HK-2 (cell line): ENCODE measurements around the gene DDR2.
"Not testable (repeated sequence)": the region's sequence is repeated elsewhere in the genome, so short reads cannot be mapped to it uniquely, and the experiment has no call there.

Experiments used
- DNase-seq: peaks from one replicate; pipeline ENCODE4 v3.0.0-alpha.2; 2018; ENCODE audit not compliant: unreplicated experiment

The DDR2 gene

GRCh38 chr1:162722036-162722435, 89.8 kb downstream of the DDR2 start:
- DNase-seq = no peak

- DNase-seq = no peak
Observed at GRCh38 chr1:162724583-162725120, 92.4 kb downstream of the DDR2 start.

- DNase-seq = no peak
Observed at GRCh38 chr1:162725301-162725837, 93.1 kb downstream of the DDR2 start.

DNA sequence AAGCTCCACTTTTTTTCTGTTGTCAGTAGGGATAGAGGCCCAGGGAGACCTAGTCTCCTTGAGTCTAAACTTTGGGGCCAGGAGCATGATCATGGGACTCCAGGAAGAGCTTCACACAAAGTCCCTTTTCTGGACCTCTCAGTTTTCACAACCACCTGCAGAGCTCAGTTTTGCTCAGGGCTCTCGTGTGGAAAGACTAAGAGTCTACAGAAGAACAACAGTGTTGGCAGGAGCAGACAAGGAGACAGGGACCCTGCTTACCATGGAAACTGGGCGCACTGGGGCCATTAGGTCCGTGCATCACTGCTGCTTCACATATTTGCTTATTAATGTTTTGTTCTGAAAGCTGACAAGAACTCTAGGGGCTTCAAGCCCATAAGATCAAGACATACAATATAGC, 94.3 kb downstream of the DDR2 start:
- DNase-seq = no peak

- DNase-seq = not testable (repeated sequence)
Observed at GRCh38 chr1:162727493-162727892, 95.2 kb downstream of the DDR2 start.

DNA sequence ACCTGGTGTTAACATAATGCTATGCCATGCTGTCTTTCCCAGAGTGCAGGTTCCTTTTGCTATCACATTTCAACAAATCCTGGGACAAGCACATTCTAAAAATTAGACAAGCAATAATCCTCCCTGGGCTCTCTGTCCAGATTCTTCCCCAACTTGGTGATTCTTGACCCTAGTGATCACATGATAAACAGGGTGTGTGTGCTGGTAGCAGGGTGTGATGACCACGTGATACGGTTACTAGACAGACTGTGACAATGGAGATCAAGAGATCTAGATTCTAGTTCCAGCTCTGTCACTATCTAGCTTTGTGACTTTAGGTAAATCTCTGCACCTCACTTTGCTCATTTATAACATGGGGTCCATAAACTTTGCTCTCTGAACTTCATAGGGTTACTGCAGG, 96.3 kb downstream of the DDR2 start:
- DNase-seq = no peak

GRCh38 chr1:162729195-162729774, 97.0 kb downstream of the DDR2 start:
- DNase-seq = not testable (repeated sequence)

DNA sequence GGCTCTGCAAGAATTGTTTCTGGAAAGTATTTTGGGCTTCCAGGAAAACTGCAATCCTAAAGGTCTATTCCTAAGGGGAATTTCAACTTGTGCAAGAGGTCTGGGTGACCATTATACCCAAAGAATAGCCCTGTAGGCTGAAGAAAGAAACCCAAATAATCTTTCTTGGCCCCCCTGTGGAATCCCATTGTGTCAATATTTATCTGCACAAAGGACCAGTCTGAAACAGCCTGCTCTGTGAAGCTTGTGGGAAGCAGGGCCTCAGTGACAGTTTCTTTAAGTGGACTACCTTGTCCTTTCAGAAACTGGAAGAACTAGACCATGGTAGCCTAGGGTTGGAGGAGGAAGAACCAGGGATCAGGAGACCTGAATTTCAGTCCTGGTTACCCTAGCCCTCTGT, 99.8 kb downstream of the DDR2 start:
- no peak for DNase-seq

- no peak for DNase-seq
Observed at GRCh38 chr1:162732566-162733335, 100.5 kb downstream of the DDR2 start.

GRCh38 chr1:162733336-162733590, 101.0 kb downstream of the DDR2 start:
- no peak for DNase-seq

DNA sequence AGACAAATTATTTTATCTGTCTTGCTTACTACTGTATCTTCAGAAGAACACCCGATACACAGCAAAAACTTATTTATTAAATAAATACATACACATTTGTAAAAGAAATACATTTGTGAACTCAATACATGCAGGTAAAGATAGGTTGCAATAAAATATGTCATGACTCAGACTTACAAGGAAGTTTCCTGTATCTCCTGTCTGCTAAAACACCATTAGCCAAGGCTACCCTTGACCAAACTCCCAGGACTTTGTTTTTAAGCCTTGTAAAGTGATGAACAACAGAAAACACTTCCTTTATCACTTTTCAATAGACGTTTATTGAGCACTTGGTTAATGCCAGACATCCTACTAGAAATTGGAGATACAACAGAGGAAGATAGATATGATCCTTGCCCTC, 101.8 kb downstream of the DDR2 start:
- no peak for DNase-seq

DNA sequence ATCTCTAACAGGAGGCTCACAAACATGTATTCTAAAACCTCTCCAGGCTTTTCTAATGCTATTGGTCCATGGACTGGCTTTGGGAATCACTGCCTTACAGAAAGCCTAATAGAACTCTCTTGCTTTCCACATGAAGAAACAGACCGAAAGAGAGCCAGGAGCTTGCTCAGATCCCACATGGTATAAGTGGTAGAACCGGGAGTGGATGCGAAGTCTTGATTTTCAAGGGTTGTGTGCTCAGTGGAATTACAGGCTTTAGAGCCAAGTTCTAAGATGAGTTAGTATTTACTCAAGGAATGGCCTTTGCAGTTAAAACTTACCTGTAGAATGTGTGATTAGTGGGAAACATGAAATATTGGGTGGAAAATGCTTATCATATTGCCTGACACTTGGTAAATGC, 103.9 kb downstream of the DDR2 start:
- no peak for DNase-seq

DNA sequence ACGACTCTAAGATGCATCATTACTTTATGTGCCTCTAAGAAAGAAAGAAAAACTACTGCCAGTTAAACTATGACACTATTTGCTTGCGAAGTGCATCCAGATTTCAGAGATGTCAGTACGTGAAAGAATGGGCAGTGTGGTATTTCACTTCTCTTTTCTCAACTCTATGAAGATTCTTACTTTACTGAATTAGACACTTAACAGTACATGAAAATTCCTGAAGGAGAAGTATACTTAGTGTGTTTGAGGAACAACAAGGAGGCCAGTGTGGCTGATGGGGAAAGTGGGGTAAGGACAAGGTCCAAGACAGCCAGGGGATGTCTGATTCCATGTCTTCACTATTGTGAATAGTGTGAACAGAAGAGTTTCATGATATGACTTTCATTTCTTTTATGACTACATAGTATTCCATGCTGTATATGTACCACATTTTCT, 104.4 kb downstream of the DDR2 start:
- no peak for DNase-seq

DNA sequence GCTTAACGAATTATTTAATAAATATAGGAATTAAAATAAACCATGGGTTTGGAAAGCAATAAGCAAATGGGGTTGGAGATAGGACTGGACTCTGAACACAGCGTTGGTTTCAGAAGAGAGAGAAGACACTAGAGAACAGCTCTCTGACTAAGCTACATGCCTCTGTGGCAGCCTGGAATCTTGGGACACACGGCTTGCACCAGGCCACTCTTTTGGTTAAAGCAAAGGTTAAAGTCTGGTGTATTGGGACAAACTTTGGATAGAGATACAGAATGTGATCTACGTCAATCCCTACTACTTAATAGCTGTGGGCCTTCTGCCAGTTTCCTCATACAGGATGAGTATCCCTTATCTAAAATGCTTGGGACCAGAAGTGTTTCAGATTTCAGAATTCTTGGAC, 108.5 kb downstream of the DDR2 start:
- no peak for DNase-seq

- DNase-seq = no peak
Observed at GRCh38 chr1:162741574-162741973, 109.3 kb downstream of the DDR2 start.

- not testable (repeated sequence) for DNase-seq
Observed at GRCh38 chr1:162746264-162746942, 114.1 kb downstream of the DDR2 start.

DNA sequence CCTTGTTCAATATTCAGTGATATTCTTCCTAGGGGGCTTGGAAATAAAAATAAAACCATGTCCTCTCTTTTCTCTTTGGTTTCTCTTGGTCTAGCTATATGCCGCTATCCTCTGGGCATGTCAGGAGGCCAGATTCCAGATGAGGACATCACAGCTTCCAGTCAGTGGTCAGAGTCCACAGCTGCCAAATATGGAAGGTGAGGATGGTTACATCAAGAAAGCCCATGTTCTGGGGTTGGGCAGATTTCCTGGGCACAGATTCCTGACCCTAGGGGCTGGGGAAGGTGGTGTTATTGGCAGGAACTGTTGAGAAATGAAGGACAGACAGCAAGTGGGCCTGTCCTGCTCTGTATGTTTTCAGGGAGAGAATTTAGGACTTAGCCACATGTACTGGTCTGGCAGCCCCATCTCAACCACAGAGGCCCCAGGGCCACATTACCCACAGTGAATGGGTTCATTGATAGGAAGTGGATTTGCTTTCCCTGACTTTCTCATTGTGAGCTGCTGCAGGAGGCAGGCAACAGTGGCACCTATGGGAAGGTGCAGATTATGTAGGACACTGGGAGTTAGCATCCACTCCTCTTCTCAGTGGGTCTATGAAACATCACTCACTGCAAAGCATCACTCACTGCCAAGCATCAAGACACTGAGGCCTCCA, 120.9 kb downstream of the DDR2 start:
- no peak for DNase-seq

DNA sequence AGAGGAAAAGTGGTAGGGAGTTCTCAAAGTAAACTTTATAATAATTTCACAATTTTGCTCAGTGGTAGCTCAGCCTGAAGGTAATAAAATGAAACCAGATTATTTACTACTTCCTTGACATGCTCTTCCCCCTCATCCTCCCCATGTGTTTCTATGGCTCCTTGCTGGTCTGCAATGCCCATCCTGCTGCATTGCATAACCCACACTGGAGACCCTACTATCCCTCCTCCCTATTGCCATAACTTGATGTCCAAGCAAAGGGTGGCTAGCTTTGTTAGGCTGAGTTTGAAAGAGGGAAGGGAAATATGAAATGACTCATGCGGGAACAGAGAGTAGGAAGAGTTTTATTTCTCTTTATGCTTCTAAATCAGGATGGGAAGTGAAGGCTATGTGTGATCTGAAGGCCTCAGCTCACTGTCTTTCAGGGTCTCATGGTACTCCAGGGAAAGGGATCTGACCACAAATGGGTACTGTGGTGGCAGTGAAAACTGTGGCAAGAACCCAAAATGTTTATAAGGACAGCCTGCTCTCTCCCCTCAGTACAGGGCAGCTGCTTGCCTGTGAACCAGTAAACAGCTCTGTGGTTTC, 121.8 kb downstream of the DDR2 start:
- DNase-seq = no peak

DNA sequence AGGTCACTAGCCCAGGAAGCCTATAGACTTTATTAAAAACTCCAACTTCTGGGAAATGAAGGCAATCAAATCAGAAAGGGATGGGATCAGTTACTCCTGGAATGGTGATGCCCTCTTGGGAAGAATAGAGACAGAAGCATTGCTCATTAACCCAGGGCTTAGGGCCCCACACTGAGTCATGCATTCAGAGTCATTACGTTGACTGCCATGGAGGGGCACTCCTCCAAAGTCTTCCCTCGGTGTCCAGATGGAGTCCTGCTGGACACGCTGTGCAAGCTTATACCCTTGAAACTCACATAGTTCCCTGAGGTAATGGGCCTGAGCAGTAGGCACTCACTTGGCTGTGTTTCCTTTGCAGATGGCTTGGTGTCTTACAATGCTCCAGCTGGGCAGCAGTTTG, 123.0 kb downstream of the DDR2 start:
- peak; percentile 4 for DNase-seq

- no peak for DNase-seq
Observed at GRCh38 chr1:162756523-162756922, 124.3 kb downstream of the DDR2 start.

DNA sequence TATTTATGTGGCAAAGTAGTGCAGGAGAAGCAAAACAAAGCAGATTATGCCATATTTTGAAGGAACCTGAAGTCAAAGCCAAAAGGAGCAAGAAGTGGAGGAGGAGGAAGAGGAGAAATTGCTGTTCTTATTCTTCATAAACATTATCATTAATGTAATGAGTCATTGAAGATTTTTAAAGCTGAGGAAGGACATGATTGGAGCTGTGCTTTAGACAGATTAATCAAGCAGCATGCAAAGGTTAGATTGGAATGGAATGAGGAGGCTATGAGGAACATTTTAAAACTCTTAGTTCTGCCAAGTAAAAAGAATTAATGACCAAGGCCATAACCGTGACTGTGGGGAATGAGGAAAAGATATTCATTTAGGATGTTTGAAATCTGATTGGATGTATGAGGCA, 125.2 kb downstream of the DDR2 start:
- DNase-seq = no peak

- no peak for DNase-seq
Observed at GRCh38 chr1:162765788-162766187, 133.5 kb downstream of the DDR2 start.
